Stimulated activated CD8-positive, alpha-beta memory T cell treated with anti-CD3 and anti-CD28 coated beads, Interleukin-15, amount 100 ng/mL, for 4 hours (primary cell): ENCODE results near the gene ANKRD18B.
"Not testable (repeated sequence)": the region's sequence is repeated elsewhere in the genome, so short reads cannot be mapped to it uniquely, and the experiment has no call there.

Source experiments
- DNase-seq, 2 donors: peaks; one replicate each; pipeline ENCODE4 v3.0.0-alpha.2; 2020; ENCODE audit warnings: low read depth in 2 of 2

The ANKRD18B gene

DNA sequence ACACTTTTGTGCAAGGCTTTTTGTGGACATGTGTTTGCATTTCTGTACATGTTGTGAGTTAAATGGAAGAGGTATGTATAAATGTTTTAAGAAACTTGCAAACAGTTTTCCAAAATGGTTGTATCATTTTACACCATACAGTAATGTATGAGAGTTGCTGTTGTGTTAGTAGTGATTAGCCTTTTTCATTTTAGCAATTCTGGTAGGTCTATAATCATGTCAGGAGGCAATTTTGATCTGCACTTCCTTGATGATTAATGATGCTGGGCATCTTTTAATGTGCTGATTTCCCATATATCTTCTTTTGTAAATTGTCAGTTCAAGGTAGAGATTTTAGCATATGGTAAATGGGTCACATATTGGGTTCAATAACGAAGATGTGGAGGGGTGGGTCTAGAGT is 87.3 kb downstream of the ANKRD18B start:
- DNase-seq = no peak

DNA sequence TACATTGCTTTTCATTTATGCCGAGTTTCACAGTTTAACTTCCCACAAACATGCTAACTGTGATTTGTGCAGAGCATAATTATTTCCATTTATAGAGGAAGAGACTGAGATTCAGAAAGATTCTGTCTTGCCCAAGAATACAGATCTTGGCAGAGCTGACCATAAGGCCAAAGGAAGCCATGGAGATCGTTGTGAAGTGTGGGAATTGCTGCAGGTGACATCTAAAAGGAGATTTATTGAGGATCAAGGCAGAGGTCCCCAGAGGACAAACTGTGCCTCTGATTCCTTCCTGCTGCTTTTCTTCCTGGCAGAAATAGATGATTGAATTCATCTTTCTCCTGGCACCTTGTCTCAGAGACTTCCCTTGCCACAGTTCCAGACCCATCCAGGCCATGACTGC is 88.4 kb downstream of the ANKRD18B start:
- not testable (repeated sequence) for DNase-seq

DNA sequence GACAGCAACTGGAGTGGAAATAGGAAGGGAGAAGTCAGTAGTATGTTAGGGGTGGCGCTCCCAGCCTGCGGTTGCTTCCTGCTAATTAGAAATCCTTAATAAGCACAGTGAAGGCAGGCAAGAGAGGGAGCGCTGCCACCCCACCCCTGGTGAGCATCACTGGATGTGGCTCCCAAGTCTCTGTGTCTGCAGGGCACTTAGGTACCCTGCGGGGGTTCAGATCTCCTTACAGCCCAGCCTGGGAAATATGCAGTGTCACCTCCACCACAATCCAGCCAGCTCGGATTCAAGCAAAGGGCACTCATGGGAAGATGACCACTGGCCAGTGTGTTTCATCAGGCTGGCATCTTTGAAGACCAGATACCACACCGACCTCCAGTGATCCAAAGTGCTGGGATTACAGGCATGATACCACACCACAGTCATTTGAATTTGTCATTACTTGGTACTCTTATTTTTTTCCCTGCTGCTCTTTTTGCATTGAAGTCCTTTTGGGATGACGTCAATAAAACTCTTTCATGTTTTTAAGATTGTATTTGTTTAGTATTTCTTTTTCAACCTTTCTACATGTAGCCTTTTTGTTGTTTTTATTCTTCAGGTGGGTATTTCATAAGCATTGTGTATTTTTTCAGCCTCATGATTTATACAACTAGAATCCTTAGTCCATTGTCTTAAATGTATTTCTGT is 90.1 kb downstream of the ANKRD18B start:
- no peak for DNase-seq

DNA sequence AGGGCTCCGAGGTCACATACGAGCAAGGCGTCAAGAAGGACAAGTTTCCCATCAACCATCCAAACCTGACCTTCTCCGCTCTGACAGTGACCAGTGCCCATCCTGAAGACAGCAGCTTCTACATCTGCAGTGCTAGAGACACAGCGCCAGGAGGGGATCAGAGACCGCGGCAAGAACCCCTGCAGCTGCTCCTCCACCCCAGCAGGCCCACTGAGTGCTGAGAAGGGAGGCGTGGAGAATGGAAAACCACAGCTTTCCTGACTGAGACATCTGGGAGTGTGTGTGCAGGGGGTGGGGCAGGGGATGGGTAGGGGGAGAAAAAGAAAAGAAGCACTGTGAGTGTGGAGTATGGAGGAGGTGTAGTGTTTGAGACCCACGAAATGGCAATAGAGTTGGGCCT is 94.3 kb downstream of the ANKRD18B start:
- DNase-seq = not testable (repeated sequence)

DNA sequence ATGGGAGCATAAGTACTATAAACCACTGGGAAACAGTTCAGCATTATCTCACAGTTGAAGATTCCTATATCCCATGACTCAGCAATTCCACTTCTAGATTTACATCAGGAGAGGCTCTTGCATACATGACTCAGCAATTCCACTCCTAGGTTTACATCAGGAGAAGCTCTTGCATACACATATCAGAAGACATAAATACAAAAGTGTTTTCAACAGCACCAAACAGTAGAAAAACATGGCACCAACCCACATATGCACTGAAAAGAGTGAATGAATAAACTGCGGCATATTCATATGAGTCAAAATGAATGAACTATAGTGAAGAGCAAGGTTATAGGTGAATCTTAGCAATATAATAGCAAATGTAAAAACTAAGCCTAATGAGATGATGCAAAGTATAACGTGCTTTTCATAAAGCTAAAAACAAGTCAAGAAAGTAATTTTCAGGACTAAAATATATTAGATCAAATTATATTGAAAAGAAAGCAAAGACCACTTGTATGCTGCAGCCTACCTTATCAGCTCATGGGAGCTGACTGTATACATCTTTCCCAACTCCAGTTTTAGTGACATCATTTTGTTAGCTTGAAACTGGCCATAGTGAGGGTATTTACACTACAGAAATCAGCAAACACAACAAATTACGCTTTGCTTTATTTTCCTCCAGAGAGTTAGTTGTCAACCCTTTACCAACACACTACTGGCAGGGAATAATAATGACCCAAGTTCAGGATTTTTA is 95.8 kb downstream of the ANKRD18B start:
- no peak for DNase-seq

DNA sequence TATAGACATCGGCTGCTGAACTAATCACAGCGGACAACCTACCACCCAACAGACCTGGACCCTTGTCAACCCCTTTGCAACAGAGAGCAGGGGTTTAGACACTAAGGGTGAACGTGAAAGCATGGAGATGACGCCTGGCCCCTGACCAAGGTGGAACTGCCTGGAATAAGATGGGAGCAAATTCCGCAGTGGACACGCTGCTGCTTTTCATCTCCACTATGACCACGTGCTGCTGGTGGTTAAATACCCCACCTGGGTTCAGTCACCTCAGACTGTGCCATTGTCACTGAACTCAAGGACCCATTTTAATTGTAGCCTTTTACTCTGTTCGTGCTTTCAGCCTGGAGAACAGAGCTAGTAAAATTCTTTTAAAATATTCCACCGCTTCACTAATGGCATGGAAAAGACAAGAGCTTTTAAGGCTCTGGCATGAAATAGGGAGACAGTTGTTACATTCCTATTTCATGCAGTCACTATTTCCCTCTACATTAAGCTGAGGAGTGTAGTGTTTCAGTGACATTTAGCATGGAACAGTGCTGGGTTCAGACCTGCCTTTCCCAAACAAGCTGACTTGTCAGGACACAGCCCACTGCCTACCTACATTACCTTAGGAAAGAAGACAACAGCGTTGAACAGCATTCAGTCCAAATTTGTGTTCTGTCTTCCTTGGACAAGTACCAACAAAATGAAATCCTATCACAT is 96.8 kb downstream of the ANKRD18B start:
- DNase-seq = no peak
